ENCODE measurements around the gene GNAI2. TPM values are rescaled to one million over a fixed set of nuclear protein-coding genes. Genes with fewer than 3 reads are reported as not detected.
A peak's percentile ranks its signal among the peaks of the same experiment; 100 is the strongest.

GNAI2 gene
- total RNA-seq, 1 experiment from 2014 or later: 185 TPM

GRCh38 chr3:50241713-50242380 is 5.8 kb downstream of the GNAI2 start:
- DNase-seq (ENCODE audit: low spot score) (no peak), ATAC-seq (no peak)
- peak overlapping the region; percentile 69 for H3K4me3 Mint-ChIP-seq
- peak overlapping the region; percentile 96 for H3K27ac Mint-ChIP-seq
- ChIA-PET POLR2A (interaction anchor here (1.1 to 2.5 kb wide), 5 partner anchors 15 to 61 kb away, joined by 3 to 22 read pairs (median 6); partner anchors contain the start of genes HYAL1 and SEMA3B), CTCF (interaction anchor here (0.9 to 6.4 kb wide), 19 partner anchors 8 to 127 kb away, joined by 3 to 88 read pairs (median 5); partner anchors contain the start of genes HYAL3 and NAA80)
- TF ChIP-seq NR1H2 (CRISPR knock-in tag; IDR thresholded peaks at IDR 0.05) (no peak), E2F4 (CRISPR knock-in tag; IDR thresholded peaks at IDR 0.05; ENCODE audit: borderline replicate concordance, low read depth) (no peak), ZNF263 (CRISPR knock-in tag; IDR thresholded peaks at IDR 0.05; ENCODE audit: low read depth) (no peak), ZMAT4 (CRISPR knock-in tag; IDR thresholded peaks at IDR 0.05) (no peak), CBFB (CRISPR knock-in tag; IDR thresholded peaks at IDR 0.05; ENCODE audit: low read depth) (no peak), GRHL2 (CRISPR knock-in tag; IDR thresholded peaks at IDR 0.05; ENCODE audit: insufficient replicate concordance, severe bottlenecking) (no peak), ZNF281 (CRISPR knock-in tag; IDR thresholded peaks at IDR 0.05) (no peak), SOX15 (CRISPR knock-in tag; IDR thresholded peaks at IDR 0.05) (no peak), MLX (CRISPR knock-in tag; IDR thresholded peaks at IDR 0.05) (no peak), ZNF317 (CRISPR knock-in tag; IDR thresholded peaks at IDR 0.05; ENCODE audit: borderline replicate concordance, low read depth) (no peak), NR2C2 (CRISPR knock-in tag; IDR thresholded peaks at IDR 0.05) (no peak), GTF2I (CRISPR knock-in tag; conservative IDR thresholded peaks at IDR 0.05) (no peak), ZNF219 (CRISPR knock-in tag; IDR thresholded peaks at IDR 0.05; ENCODE audit: borderline replicate concordance) (no peak), ETV6 (CRISPR knock-in tag; IDR thresholded peaks at IDR 0.05) (no peak), ERG (CRISPR knock-in tag; IDR thresholded peaks at IDR 0.05) (no peak)
- TF ChIP-seq, protein P1, sequence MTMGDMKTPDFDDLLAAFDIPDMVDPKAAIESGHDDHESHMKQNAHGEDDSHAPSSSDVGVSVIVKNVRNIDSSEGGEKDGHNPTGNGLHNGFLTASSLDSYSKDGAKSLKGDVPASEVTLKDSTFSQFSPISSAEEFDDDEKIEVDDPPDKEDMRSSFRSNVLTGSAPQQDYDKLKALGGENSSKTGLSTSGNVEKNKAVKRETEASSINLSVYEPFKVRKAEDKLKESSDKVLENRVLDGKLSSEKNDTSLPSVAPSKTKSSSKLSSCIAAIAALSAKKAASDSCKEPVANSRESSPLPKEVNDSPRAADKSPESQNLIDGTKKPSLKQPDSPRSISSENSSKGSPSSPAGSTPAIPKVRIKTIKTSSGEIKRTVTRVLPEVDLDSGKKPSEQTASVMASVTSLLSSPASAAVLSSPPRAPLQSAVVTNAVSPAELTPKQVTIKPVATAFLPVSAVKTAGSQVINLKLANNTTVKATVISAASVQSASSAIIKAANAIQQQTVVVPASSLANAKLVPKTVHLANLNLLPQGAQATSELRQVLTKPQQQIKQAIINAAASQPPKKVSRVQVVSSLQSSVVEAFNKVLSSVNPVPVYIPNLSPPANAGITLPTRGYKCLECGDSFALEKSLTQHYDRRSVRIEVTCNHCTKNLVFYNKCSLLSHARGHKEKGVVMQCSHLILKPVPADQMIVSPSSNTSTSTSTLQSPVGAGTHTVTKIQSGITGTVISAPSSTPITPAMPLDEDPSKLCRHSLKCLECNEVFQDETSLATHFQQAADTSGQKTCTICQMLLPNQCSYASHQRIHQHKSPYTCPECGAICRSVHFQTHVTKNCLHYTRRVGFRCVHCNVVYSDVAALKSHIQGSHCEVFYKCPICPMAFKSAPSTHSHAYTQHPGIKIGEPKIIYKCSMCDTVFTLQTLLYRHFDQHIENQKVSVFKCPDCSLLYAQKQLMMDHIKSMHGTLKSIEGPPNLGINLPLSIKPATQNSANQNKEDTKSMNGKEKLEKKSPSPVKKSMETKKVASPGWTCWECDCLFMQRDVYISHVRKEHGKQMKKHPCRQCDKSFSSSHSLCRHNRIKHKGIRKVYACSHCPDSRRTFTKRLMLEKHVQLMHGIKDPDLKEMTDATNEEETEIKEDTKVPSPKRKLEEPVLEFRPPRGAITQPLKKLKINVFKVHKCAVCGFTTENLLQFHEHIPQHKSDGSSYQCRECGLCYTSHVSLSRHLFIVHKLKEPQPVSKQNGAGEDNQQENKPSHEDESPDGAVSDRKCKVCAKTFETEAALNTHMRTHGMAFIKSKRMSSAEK (CRISPR knock-in tag; IDR thresholded peaks at IDR 0.05; ENCODE audit: borderline replicate concordance): no peak
- TF ChIP-seq, protein P2, sequence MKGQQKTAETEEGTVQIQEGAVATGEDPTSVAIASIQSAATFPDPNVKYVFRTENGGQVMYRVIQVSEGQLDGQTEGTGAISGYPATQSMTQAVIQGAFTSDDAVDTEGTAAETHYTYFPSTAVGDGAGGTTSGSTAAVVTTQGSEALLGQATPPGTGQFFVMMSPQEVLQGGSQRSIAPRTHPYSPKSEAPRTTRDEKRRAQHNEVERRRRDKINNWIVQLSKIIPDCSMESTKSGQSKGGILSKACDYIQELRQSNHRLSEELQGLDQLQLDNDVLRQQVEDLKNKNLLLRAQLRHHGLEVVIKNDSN (CRISPR knock-in tag; IDR thresholded peaks at IDR 0.05): no peak
- TF ChIP-seq, protein P3, sequence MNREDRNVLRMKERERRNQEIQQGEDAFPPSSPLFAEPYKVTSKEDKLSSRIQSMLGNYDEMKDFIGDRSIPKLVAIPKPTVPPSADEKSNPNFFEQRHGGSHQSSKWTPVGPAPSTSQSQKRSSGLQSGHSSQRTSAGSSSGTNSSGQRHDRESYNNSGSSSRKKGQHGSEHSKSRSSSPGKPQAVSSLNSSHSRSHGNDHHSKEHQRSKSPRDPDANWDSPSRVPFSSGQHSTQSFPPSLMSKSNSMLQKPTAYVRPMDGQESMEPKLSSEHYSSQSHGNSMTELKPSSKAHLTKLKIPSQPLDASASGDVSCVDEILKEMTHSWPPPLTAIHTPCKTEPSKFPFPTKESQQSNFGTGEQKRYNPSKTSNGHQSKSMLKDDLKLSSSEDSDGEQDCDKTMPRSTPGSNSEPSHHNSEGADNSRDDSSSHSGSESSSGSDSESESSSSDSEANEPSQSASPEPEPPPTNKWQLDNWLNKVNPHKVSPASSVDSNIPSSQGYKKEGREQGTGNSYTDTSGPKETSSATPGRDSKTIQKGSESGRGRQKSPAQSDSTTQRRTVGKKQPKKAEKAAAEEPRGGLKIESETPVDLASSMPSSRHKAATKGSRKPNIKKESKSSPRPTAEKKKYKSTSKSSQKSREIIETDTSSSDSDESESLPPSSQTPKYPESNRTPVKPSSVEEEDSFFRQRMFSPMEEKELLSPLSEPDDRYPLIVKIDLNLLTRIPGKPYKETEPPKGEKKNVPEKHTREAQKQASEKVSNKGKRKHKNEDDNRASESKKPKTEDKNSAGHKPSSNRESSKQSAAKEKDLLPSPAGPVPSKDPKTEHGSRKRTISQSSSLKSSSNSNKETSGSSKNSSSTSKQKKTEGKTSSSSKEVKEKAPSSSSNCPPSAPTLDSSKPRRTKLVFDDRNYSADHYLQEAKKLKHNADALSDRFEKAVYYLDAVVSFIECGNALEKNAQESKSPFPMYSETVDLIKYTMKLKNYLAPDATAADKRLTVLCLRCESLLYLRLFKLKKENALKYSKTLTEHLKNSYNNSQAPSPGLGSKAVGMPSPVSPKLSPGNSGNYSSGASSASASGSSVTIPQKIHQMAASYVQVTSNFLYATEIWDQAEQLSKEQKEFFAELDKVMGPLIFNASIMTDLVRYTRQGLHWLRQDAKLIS (CRISPR knock-in tag; IDR thresholded peaks at IDR 0.05; ENCODE audit: borderline replicate concordance): no peak
- H3K36me3 Mint-ChIP-seq: peaks cover 2% of the 10 kb centered on the region; the same call in 1 of the 2 replicates
- H3K9me3 Mint-ChIP-seq: no peaks in the 10 kb centered on the region
- peaks cover 92% of the 10 kb centered on the region for H3K4me1 Mint-ChIP-seq
- H3K27me3 Mint-ChIP-seq (ENCODE audit: low read depth): no peaks in the 10 kb centered on the region

All from WTC11 (cell line).